ENCODE results near the gene TNXB.
"Not testable (repeated sequence)": the region's sequence is repeated elsewhere in the genome, so short reads cannot be mapped to it uniquely, and the experiment has no call there.

The TNXB gene

DNA sequence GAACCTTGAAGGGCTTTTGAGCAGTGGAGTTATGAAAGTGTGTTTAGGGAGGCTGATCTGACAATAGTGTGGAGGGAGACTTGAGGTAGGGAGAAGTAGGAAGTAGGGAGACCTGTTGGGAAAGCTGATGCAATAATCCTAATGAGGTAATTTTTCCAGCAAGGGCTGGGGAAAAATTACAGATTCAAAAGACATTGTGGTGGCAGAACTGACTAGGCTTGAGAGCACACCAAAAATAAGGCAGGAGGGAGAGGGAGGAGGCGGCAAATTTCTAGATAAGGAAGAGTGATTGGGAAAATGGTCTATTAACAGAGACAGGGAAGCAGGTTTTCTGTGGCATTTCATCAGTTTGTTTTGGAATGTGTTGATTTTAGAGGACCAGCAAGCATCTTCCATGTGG, 37.1 kb upstream of the TNXB start:
- DNase-seq (ENCODE audit: low spot score) (no peak), FAIRE-seq (no peak)

- not testable (repeated sequence) for FAIRE-seq; DNase-seq (ENCODE audit: low spot score)
These were observed 35.1 kb upstream of the TNXB start for GRCh38 chr6:32144238-32144637.

GRCh38 chr6:32140420-32141046, 31.4 kb upstream of the TNXB start:
- FAIRE-seq: no peak
- no peak for DNase-seq (ENCODE audit: low spot score)

GRCh38 chr6:32139590-32139989, 30.5 kb upstream of the TNXB start:
- FAIRE-seq (no peak), DNase-seq (ENCODE audit: low spot score) (no peak)

DNA sequence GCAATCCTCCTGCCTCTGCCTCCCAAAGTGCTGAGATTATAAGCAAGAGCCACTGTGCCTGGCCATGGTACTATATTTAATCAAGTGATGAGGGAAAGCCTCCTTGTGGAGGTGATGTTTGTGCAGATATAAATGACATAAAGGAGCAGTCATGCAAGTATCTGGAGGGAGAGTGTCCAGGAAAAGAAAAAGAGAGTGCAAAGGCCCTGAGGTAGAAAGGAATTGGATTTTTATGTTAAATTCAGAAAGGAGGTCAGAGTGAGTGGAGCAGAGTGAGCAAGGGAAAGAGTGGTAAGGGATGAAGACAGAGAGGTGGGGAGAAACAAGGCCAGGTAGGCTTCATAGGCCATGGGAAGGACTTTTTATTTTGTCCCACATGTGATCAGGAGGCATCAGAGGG, 28.3 kb upstream of the TNXB start:
- FAIRE-seq (no peak), DNase-seq (ENCODE audit: low spot score) (no peak)

GRCh38 chr6:32133786-32134185, 24.6 kb upstream of the TNXB start:
- DNase-seq (ENCODE audit: low spot score) (no peak), FAIRE-seq (no peak)

DNA sequence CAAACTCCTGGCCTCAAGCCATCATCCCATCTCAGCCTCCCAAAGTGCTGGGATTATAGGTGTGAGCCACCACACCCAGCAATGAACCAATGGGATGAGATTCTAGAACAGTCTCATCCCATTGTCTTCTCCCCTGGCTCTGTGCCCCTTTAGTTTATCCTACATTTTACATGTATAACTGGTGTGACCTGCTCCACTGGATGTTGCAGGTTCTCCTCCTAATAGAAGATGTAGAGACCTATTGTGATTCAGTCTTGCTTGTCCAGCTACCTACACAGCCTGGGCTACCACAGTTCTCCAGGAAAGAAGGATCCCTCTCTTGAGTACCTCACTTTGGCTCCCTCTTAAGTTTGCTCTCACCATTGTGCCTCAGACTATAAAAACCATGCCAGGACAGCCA, 23.0 kb upstream of the TNXB start:
- no peak for DNase-seq (ENCODE audit: low spot score)
- no peak for FAIRE-seq

DNA sequence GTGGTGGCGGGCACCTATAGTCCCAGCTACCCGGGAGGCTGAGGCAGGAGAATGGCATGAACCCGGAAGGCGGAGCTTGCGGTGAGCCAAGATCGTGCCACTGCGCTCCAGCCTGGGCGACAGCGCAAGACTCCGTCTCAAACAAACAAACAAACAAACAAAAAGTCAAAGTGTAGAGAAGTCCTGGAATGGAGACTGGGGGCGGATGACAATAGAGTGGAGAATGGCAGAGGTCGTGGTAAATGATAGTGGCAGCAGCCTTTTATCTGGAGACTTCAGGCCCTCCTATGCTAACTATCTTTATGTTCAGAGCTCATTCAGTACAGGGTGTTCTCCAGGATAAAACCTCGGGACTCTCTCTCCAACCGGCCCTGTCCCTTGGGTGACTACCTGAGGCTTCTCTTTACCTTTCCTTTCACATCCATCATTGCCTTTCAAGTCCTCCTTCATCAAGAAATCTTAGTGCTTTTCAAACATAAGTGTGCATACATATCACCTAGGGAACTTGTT, 22.4 kb upstream of the TNXB start:
- FAIRE-seq: no peak
- DNase-seq (ENCODE audit: low spot score): no peak

DNA sequence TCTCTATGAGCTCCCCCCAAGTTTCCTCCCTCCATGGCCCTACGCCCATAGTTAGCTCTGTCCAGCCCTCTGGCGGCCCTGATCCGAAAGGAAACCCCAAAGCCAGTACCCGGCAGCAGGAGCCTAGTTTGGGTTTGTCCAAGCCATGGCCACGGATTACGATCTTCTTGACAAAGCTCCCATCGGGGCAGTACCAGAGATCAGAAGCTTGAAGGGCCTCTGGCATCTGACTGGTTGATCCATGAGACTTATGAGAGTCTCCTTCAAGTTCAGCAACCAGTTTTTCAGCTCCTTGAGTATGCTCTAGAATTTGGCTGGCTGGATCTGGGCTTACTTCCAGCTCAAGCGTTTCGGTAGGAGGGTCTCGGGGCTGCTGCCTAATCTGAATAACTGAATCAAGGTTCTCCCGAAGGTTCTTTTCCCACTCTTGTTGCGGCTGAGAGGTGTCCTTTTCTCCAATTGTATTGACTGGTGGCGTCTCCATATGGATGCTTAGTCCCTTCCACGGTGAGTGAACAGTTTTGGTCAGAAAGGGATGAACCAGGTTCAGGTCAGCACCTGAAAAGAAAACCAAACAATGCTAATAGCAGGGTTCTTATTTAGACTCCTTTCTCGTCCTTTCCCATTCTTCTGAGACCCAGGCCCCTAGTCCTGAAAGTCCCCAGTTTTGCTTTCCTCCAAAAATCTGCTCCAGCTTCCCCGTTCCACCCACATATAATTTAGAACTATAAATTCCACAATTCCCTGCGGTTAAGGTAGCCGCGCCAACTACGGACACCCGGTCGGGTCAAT, 20.4 kb upstream of the TNXB start:
- DNase-seq (ENCODE audit: low spot score): no peak
- FAIRE-seq: no peak

DNA sequence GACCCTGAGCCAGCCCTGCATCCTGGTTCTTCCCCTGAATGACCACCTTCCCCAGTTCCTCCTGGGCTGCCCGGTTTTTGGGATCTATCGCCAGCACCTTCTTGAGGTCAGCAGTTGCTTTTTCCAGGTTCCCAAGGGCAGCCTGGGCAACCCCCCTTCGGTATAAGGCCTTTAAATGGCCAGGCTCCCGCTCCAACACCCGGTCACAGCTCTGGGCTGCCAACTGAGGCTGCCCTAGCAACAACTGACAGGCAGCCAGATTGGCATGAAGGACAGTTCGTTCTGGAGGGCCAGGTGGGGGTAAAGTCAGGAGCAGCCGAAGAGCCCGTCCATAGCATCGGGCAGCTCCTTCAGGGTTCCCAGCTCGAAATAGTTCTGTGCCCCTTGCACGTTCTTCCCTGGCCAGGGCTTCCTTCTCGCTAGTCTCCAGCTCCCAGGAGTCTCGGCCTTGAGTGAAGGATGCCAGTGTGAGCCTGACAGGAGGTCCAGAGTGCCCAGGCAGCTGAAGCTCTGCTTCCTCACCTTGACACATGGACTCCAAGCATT, 19.7 kb upstream of the TNXB start:
- DNase-seq (ENCODE audit: low spot score) (no peak), FAIRE-seq (no peak)

- FAIRE-seq (no peak), DNase-seq (ENCODE audit: low spot score) (peak; percentile 98)
These were observed 18.8 kb upstream of the TNXB start, which contains the start of gene ATF6B for GRCh38 chr6:32127717-32128592. TSS of gene ATF6B (minus strand) at chr6:32128246. CDS start at chr6:32128207, 39 bp downstream.

DNA sequence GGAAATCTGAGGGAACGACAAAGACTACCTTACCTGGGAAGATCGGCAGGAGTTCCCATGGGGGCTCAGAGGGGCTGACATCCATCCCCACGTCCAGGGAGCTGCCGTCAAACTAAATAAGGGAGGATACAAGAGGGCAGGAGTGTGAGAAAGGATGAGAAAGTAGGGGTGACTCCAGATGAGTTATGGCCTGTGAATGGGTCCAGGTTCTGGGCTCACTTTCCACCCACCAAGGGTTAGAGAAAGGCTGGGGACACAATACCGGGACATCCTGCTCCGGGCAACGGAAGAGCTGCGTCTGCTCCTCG, 18.2 kb upstream of the TNXB start:
- no peak for FAIRE-seq
- no peak for DNase-seq (ENCODE audit: low spot score)

DNA sequence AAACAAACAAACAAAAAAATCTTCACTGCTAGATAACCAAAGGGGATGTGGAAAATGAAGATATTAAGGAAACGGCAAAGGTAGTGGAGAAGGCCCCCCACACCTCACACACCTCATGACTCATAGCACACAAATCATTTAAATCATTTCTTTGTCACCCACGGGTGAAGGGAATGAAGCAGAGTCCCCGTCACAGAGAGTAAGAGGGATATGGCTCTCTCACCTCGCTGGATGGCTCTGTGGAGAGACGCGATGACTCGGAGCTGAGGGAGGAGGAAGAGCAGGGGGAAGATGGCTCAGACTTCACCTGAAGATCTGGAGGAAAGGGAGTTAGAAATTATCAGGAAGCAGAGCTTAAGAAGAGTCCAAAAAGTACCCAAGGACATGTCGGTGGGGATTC, 17.7 kb upstream of the TNXB start:
- no peak for FAIRE-seq

GRCh38 chr6:32123681-32124080, 14.5 kb upstream of the TNXB start:
- DNase-seq (ENCODE audit: low spot score): no peak
- no peak for FAIRE-seq

More for the DNA sequence above, 17.7 kb upstream of the TNXB start:
- no peak for DNase-seq (ENCODE audit: low spot score)

GRCh38 chr6:32120573-32121059, 11.5 kb upstream of the TNXB start:
- DNase-seq (ENCODE audit: low spot score) (no peak), FAIRE-seq (no peak)

DNA sequence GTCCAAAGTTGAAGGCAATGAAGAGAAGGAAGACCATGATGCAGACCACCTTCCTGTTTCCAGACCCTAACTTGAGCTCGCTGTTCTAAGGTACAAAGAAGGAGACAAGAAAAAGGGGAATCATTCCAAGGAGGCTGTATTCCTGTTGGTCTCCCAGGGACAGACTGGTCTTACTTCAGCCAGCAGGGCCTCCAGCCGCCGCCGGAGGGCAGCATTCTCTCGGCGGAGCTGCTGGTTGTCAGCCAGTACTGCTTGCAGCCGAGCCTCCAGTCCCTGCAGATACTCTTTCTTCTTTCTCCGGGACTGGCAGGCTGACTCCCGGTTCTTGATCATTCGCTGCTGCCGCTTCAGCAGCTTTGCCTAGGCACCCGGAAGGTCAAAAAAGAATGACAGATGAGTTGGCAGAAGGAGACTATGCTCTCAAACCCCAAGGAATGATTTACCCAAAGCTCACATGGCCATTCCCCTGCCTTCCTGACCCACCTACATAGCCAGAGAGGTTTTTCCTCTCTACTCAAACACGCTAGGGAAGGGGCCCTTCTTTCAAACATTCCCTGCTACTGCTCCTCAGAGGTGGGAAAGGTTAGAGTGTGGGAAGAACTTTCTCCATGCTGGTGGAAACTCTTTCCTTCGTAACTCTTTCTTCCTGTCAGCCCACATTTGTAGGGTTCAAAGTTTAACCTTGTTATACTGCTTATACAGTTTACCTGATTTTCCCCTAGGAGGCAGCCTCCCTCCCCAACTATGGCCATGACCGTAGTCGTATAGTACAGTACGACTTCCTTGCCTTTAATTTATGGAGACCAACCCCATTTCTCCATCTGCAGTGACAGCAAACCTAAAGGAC, 9.9 kb upstream of the TNXB start:
- DNase-seq (ENCODE audit: low spot score) (peak; percentile 81), FAIRE-seq (no peak)

- no peak for FAIRE-seq
These were observed 8.3 kb upstream of the TNXB start for GRCh38 chr6:32117461-32117860.

GRCh38 chr6:32116674-32117073, 7.5 kb upstream of the TNXB start:
- DNase-seq (ENCODE audit: low spot score): peak; percentile 45

More at GRCh38 chr6:32117461-32117860, 8.3 kb upstream of the TNXB start:
- no peak for DNase-seq (ENCODE audit: low spot score)

DNA sequence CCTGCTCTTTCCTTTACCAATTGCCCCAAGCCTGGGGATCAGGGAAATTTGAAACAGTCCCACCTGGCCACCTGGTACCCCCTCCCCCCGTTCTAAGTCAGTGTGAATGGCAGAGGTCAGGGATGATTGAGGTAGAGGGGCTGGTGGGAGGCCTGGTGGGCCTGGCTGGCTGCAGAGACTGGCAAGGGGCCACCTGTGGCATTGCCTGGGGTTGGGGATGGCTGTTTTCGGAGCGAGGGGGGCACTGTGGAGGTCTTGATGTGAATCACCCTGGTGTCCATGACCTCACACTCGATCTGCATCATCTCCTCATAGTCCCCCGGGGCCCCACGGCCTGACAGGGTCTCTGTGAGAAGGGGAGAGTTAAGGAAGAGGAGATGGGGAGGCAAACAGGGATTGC, 6.5 kb upstream of the TNXB start:
- no peak for DNase-seq (ENCODE audit: low spot score)
- no peak for FAIRE-seq

More at GRCh38 chr6:32116674-32117073, 7.5 kb upstream of the TNXB start:
- FAIRE-seq: no peak

- DNase-seq (ENCODE audit: low spot score) (no peak), FAIRE-seq (no peak)
These were observed 5.7 kb upstream of the TNXB start for GRCh38 chr6:32114796-32115195.

Measured in urothelium cell line (cell line).